HG03378 (cell line): Measurements from ENCODE around the gene TMEM178A.
"Not testable (repeated sequence)": the region's sequence is repeated elsewhere in the genome, so short reads cannot be mapped to it uniquely, and the experiment has no call there.

Source experiments
- ATAC-seq: cut with Tn5 transposase; IDR thresholded peaks from one replicate; pipeline ENCODE4 v1.9.1; 2021; ENCODE audit warnings: mild to moderate bottlenecking, moderate library complexity; ENCODE audit not compliant: unreplicated experiment

TMEM178A gene

GRCh38 chr2:39647104-39647765, 18.5 kb upstream of the TMEM178A start:
- ATAC-seq, result no peak

- ATAC-seq, result no peak
Measured at GRCh38 chr2:39648580-39648979, 17.1 kb upstream of the TMEM178A start.

GRCh38 chr2:39649511-39649910, 16.2 kb upstream of the TMEM178A start:
- ATAC-seq, result no peak

GRCh38 chr2:39650468-39650867, 15.2 kb upstream of the TMEM178A start:
- no peak for ATAC-seq

- ATAC-seq, result not testable (repeated sequence)
Measured at GRCh38 chr2:39656215-39656614, 9.5 kb upstream of the TMEM178A start.

- no peak for ATAC-seq
Measured at GRCh38 chr2:39657287-39657937, 8.3 kb upstream of the TMEM178A start.

GRCh38 chr2:39658371-39658770, 7.3 kb upstream of the TMEM178A start:
- no peak for ATAC-seq

GRCh38 chr2:39659765-39660611, 5.7 kb upstream of the TMEM178A start:
- ATAC-seq, result no peak

- no peak for ATAC-seq
Measured at GRCh38 chr2:39660612-39661236, 5.0 kb upstream of the TMEM178A start.

GRCh38 chr2:39661826-39662225, 3.9 kb upstream of the TMEM178A start:
- no peak for ATAC-seq

- ATAC-seq, result no peak
Measured at GRCh38 chr2:39663187-39663930, 2.4 kb upstream of the TMEM178A start.

- ATAC-seq, result no peak
Measured at GRCh38 chr2:39664232-39664887, 1.4 kb upstream of the TMEM178A start.

- no peak for ATAC-seq
Measured at GRCh38 chr2:39664888-39665591, 677 bp upstream of the TMEM178A start.

- no peak for ATAC-seq
Measured at GRCh38 chr2:39666491-39667101, 879 bp downstream of the TMEM178A start.

- ATAC-seq, result no peak
Measured at GRCh38 chr2:39667104-39667885, 1.6 kb downstream of the TMEM178A start.

- ATAC-seq, result no peak
Measured at GRCh38 chr2:39667886-39668276, 2.2 kb downstream of the TMEM178A start.

- ATAC-seq, result no peak
Measured at GRCh38 chr2:39668576-39669080, 2.9 kb downstream of the TMEM178A start.

GRCh38 chr2:39671604-39672003, 5.9 kb downstream of the TMEM178A start:
- no peak for ATAC-seq
